SHP77 (cell line): ENCODE results near the gene IL17REL.

Source experiments
- DNase-seq, 2 experiments: peaks; one replicate each; lab custom pipeline; 2025; lab: John Stamatoyannopoulos, UW

IL17REL gene

DNA sequence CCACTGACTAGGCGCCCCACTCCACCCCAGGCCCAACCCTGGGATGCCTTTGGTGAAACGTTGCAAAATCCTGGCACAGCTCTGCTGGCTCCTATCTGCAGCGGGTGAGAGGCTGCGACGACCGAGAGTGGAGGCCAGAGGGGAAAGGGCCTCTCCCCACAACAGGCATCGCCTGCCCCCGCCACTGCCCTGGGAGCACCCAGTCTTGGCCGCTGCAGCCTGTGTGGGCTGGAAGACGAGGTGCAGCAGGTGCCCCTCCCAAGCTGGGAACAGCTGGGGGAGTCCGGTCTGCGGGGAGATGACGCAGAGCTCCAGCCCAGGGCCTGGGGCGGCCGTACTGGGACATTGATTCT is 56.2 kb downstream of the IL17REL start:
- DNase-seq = no peak

GRCh38 chr22:49955581-49956417 is 56.8 kb downstream of the IL17REL start:
- DNase-seq = no peak

GRCh38 chr22:49954991-49955580 is 57.5 kb downstream of the IL17REL start:
- DNase-seq = no peak

- DNase-seq = peak in 1 of 2 experiments; percentile 68
Observed at GRCh38 chr22:49954354-49954753, 58.2 kb downstream of the IL17REL start.

GRCh38 chr22:49953680-49954344 is 58.8 kb downstream of the IL17REL start:
- DNase-seq = no peak

DNA sequence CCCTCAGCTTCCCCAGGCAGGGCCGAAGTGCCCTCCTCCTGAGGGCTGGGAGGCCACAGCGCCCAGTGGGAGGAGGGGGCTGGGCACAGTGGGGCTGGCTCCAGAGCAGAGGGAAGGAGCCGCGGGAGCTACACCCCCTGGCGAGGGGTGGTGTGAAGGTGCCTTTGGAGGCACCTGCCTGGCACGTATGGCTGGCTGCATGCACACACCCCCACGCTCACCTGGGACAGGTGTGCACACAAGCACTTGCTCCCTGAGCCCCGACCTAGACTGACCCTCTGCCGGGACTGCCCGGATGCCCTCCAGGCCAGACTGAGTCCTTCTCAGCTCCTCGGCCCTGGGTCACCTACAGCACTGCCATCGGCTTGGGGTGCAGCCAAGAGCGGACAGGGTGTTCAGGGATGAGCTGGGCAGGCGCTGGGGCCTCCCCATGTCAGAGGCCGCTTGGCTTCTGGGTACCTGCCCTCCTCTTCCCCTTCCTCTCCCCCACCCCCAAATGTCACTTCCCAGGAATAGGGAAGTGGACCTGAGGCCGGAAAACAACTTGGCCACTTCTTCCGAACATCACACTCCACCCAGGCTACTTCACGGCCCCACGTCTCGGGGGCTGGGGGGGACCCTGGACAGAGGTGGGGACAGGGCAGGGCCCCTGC is 59.4 kb downstream of the IL17REL start:
- no peak for DNase-seq

DNA sequence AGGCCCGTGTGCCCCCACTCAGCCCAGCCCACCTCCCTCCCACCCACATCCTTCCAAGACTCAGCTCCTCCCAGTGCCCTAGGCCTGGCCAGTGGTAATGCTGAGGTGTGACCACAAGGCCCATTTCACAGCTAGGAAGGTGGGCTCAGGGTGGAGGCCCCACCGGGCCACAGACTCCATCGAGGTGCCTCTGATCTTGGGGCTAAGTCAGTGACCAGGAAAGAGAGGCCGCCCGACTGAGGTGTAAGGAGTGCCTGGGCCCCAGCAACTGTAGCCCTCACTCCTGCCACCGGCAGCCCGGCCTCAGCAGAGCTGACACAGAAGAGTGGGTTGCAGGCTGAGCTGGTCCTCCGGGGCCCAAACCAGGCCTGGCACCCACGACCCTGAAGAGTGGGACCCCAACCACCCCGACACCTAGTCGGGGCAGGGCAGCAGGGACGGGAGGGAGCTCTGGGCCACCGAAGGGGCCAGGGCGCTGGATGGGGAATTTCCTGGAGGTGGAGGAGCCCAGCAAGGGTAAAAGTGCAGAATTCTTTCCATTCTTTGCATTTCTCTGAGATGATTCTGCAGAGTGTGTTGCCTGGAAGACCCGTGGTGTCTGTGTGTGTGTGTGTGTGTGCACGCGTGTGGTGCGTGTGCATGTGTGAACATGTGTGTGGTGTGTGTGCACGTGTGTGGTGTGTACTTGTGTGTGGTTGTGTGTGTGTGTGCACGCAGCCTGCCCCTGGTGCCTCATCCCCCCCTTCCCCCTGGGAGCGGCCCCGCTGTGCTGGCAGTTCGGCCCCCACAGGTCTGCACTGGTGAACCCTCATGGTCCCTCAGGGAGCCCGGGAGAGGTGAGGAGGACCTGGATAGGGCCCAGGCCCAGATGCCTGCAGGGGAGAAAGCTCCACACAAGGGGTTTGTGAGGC is 60.3 kb downstream of the IL17REL start:
- no peak for DNase-seq

DNA sequence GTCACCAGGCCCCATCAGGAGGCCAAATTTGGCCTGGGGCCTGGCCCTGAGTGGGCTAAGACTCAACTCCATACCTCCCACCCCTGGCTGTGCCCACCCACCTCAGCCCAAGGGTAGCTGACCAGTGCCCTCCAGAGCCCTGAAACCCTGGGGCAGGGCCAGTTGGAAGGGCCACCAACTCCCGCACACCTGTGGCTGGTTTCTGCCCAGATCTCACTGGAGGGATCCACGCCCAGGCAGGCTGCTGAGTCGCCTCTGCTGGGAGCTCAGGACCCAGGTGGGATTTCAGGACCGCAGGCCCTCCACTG is 60.9 kb downstream of the IL17REL start:
- DNase-seq = no peak

- peak; percentile 78 to 94 for DNase-seq
Observed at GRCh38 chr22:49951000-49951677, 61.4 kb downstream of the IL17REL start.

GRCh38 chr22:49950396-49950994 is 62.1 kb downstream of the IL17REL start:
- peak in 1 of 2 experiments; percentile 23 for DNase-seq

DNA sequence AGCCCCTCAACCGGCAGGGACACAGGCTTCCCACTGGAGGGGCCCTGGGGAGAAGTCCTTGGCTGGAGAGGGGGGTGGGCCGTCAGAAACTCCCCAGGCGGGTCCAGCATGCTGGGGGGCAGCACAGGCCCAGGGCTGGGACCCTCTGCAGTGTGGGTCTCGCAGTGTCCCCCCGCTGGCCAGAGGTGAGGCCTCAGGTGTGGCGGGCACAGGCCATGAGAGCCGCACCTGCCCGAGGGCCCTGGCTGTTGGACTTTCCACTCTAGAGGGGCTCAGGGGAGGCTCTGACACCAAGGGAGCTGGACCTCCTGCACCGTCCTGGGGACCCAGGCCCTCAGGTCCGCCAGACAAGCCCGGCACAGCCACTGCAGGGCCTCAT is 62.7 kb downstream of the IL17REL start:
- no peak for DNase-seq

DNA sequence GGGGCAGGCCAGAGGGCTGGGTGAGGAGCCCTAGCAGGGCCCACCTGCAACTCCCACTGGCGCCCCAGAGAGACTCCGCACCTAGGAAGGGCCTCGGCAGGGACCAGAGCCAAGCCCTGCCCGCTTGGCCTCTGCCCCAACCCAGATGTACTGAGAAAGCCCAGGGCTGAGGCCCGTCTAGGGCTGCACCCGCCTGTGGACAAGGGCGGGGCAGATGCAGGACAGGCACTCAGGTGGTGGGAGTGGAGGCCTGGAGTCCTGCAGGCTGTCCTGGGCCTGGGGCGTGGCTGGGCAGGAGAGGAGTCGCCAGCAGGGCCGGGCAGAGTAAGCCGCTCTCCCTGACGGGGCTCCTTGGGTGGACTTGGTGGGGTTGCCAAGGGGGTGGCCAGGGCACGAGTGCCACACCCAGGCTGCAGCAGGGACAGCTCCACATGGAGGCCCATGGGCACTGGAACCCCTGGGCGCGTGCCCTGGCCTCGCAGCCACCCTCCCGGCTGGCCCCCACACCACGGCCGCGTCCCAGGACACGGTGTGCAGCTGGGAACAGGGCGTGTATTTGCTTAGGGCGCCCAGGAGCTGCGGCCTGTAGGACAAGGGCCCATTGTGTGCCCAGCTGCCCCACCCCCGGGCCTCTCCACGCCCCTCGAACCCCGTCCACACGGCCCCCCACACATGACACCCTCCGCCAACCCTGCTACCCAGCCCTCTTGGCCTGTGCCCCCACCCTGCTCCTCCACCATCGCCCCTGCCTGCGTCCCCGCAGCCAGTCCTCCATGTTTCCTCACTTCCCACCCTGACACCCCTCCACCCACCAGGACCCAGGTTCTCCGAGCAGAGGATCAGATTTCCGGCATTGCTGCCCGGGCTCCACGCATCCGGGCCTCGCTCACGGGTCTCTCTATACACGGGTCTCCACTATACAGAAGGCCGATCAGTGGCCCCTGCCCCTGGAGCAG is 63.3 kb downstream of the IL17REL start:
- peak in 1 of 2 experiments; percentile 57 for DNase-seq

- no peak for DNase-seq
Observed at GRCh38 chr22:49948116-49948957, 64.2 kb downstream of the IL17REL start.

DNA sequence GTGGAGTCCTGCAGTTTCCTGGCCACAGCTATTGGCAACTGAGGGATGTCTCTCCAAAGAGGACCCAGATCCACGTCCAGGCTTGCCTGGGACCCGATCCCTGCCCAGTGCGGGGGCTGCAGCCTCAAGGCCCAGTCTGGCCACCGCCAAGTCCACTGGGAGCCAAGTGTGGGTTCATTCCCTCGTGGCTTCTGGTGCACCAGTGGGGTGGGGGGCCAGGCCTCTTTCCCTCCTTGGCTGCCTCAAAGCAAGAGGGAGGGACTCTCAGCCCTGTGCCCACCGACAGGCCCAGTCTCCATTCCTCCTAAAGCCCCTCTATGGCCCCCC is 65.3 kb downstream of the IL17REL start:
- no peak for DNase-seq

GRCh38 chr22:49946612-49947295 is 65.8 kb downstream of the IL17REL start:
- peak; percentile 35 to 41 for DNase-seq

- DNase-seq = peak; percentile 61 to 65
Observed at GRCh38 chr22:49945042-49945794, 67.3 kb downstream of the IL17REL start.
